ENCODE measurements around the gene SPATS2.
"Not testable (repeated sequence)": the region's sequence is repeated elsewhere in the genome, so short reads cannot be mapped to it uniquely, and the experiment has no call there.

SPATS2 gene

DNA sequence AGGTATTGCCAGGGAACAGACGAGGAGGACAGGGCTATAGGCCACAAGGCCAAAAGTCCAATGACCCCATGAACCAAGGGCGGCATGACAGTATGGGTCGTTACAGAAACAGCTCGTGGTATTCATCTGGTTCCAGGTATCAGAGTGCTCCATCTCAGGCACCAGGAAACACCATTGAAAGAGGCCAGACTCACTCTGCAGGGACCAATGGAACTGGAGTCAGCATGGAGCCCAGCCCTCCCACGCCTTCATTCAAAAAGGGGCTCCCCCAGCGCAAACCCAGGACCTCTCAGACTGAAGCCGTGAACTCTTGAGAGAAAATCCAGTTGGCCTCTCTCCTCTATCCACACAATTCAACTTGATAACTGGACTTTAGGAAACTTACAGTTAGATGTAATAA is 158.7 kb downstream of the SPATS2 start:
- TF ChIP-seq, protein P1, sequence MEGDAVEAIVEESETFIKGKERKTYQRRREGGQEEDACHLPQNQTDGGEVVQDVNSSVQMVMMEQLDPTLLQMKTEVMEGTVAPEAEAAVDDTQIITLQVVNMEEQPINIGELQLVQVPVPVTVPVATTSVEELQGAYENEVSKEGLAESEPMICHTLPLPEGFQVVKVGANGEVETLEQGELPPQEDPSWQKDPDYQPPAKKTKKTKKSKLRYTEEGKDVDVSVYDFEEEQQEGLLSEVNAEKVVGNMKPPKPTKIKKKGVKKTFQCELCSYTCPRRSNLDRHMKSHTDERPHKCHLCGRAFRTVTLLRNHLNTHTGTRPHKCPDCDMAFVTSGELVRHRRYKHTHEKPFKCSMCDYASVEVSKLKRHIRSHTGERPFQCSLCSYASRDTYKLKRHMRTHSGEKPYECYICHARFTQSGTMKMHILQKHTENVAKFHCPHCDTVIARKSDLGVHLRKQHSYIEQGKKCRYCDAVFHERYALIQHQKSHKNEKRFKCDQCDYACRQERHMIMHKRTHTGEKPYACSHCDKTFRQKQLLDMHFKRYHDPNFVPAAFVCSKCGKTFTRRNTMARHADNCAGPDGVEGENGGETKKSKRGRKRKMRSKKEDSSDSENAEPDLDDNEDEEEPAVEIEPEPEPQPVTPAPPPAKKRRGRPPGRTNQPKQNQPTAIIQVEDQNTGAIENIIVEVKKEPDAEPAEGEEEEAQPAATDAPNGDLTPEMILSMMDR (IDR thresholded peaks at IDR 0.05; ENCODE audit: borderline replicate concordance, insufficient read depth, low read depth, low read length): no peak
- H3K4me3 ChIP-seq (ENCODE audit: low read depth, low read length): no peak overlapping the region

DNA sequence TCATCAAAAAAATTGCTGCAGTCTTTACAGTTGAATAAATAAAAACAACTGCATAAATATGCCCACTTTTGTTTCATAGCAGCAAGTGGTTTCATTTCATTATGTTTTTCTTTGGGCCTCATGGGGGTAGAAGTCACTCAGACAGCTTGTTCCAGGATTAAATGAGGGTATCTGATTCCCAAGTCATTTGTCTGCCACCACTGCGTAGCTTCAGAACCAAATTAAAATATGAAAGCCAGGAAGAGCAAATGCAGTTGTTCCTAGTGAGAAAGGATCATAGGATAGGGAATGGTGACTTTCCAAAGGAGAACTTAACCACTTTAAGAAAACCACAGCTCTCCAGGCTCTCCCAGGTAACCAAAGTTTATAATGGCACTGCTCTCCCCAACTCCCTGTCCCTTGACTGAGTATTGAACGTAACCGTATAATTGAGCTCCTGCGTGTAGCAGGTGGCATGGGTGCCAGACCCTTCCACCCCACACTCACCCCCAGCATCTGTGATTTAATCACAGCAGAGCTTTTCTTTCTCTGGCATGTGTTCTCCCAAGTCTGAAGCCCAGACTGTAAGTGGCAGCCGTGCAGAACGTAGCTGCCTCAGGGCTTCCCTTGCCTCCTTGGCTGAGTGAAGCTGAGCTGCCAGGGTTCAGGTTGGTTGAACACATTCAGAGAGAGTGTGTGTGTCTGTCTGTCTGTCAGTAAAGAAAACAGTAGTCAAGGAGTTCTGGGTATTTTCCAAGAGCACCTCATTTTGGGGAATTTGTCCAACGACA is 160.3 kb downstream of the SPATS2 start:
- TF ChIP-seq, protein P1 (IDR thresholded peaks at IDR 0.05; ENCODE audit: borderline replicate concordance, insufficient read depth, low read depth, low read length): no peak
- no peak overlapping the region for H3K4me3 ChIP-seq (ENCODE audit: low read depth, low read length)

DNA sequence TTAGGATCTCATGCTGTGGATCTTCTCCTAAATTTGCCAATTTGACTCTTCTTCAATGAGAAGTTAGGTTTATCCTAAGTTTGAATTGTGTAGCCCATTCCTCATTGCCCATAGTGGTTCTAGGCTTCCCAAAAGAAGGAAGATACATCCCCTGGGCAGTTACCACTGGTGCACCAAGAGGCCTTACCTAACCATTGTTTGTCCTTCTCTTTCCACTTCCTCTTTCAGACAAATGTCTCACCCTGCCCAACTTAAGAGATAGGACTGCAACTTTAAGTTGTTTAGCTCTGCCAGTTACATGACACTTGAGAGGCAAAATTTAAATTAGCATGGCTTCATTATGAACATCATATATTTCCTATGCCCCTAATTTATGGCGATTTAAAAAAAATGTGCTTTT is 162.2 kb downstream of the SPATS2 start:
- H3K4me3 ChIP-seq (ENCODE audit: low read depth, low read length): no peak overlapping the region
- TF ChIP-seq, protein P1 (IDR thresholded peaks at IDR 0.05; ENCODE audit: borderline replicate concordance, insufficient read depth, low read depth, low read length): no peak

DNA sequence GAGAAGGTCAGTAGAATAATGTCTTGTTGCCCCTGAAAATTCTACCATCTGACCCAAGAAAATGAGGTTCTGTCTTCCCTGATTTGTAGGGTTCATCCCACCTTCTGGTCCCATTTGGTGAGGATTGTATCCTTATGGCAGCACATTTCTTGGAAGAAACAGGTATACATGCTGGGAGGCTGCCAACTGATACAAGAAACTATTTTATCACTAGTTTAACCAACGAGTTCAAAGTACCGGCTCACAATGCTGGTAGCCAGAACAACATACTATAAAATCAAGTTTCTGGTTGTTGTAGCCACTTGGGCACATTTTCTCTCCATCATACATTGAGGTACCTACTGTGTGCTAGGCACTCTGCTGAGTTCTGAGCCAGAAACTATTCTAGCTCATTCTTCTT is 164.5 kb downstream of the SPATS2 start:
- TF ChIP-seq, protein P1 (IDR thresholded peaks at IDR 0.05; ENCODE audit: borderline replicate concordance, insufficient read depth, low read depth, low read length): no peak
- no peak overlapping the region for H3K4me3 ChIP-seq (ENCODE audit: low read depth, low read length)

DNA sequence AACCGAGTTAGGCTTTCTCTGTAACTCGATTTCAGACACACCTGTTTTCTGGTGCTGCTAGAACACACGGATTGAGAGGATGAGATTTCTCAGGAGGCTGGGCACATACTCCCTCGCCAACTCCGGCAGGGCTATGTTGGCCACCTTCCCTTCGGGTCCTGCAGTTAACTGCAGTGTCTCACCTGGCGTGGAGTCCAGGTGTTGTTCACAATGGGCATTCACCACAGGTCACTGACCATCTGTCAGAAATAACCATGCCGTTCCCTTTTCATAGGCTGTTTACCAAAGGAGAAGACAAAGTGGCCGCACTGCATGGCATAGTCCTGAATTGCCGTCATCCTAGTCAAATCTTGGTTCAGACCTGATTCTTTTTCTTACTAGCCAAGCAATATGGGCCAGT is 166.1 kb downstream of the SPATS2 start:
- TF ChIP-seq, protein P1 (IDR thresholded peaks at IDR 0.05; ENCODE audit: borderline replicate concordance, insufficient read depth, low read depth, low read length): no peak
- H3K4me3 ChIP-seq (ENCODE audit: low read depth, low read length): no peak overlapping the region

DNA sequence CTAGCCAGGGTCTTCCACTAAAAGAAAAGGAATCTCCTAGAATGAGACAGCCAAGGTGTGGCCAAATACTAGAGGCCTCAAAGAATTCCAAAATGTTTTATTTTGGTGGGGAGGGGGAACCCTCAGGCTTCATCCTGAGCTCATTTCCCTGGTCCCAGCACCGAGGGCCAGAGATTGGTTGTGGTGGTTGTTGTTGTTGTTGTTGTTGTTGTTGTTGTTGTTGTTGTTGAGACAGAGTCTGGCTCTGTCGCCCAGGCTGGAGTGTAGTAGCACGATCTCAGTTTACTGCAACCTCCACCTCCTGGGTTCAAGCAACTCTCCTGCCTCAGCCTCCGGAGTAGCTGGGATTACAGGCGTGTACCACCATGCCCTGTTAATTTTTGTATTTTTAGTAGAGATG is 166.9 kb downstream of the SPATS2 start:
- not testable (repeated sequence) for H3K4me3 ChIP-seq (ENCODE audit: low read depth, low read length)

DNA sequence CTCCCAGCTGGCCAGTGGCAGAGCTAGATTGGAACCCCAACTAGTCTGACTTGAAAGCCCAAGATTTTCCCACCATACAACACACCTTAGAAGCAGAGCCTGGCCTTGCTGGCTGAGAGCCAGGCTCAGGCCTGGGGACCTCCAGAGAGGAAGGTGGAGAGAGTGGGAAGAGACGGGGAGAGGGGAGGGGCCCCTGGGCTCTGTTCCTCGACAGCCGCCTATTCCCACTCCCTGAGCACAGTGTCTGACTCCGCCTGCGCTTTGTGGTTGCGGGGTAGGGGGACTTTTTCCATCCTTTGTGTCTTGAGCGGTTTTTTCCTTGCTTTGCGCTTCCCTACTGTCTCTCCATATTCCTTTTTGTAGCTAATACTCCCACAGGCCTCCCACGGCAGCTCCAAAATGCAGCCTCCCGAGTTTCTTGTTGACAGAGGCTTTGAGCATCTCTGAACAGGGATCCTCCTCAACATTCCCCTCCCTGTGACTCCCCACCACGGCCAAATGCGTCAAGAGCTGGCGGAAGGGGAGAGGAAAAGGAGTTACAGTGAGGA is 167.5 kb downstream of the SPATS2 start:
- TF ChIP-seq, protein P1 (IDR thresholded peaks at IDR 0.05; ENCODE audit: borderline replicate concordance, insufficient read depth, low read depth, low read length): no peak
- H3K4me3 ChIP-seq (ENCODE audit: low read depth, low read length): no peak overlapping the region

Data from GM12875 (cell line).